H1 (cell line): ENCODE results near the gene TMPRSS9. TPM values are rescaled to one million over a fixed set of nuclear protein-coding genes. Genes with fewer than 3 reads are reported as not detected.

ENCODE experiments used
- BCL11A ChIP-seq, 2 experiments: IDR thresholded peaks; one replicate each; pipeline ENCODE4 v1.6.1; 2011; ENCODE audit warnings: low read depth in 2 of 2, low read length in 2 of 2, mild to moderate bottlenecking in 2 of 2
- JUN ChIP-seq: IDR thresholded peaks from 2 replicates; pipeline ENCODE4 v1.6.1; 2011; ENCODE audit warnings: low read depth, mild to moderate bottlenecking, improper control_type of control experiment, low read length
- RFX5 ChIP-seq: IDR thresholded peaks from 2 replicates; pipeline ENCODE4 v1.6.1; 2011; ENCODE audit warnings: low read depth, low read length, improper control_type of control experiment, borderline replicate concordance
- RXRA ChIP-seq: IDR thresholded peaks from 2 replicates; pipeline ENCODE4 v1.6.1; 2011; ENCODE audit warnings: low read depth, mild to moderate bottlenecking, low read length, moderate library complexity; ENCODE audit not compliant: insufficient read depth
- polyA plus RNA-seq, 7 experiments: library from polyadenylated mRNA; depleted of rRNA in 3 of 7; stranded (reverse) in 5 of 7; unstranded in 2 of 7; fragments of >200 nt in 5 of 7; fragments of 200-250 nt in 2 of 7; gene quantifications; 1 replicate in 5 of 7; 2 replicates in 1 of 7; 4 replicates in 1 of 7; pipeline versions ENCODE4 v1.2.1 to v1.2.3, GENCODE V29; 2011 to 2013; ENCODE audit warnings: missing spikeins in 2 of 7, mixed read lengths in 2 of 7
- total RNA-seq: library from RNA; stranded (reverse); fragmentation: NEBNext Ultra II Directional; extraction: Animal tissue kit (Norgen Biotek cat#: 25700); gene quantifications from 2 replicates; pipeline ENCODE4 v1.2.1, GENCODE V29; 2021

TMPRSS9 gene
- total and polyA plus RNA-seq, 2 of the 8 experiments (the other 6 are each of a cell fraction or from before 2014, with no cell fraction given) = 0.15 to 0.19 TPM

DNA sequence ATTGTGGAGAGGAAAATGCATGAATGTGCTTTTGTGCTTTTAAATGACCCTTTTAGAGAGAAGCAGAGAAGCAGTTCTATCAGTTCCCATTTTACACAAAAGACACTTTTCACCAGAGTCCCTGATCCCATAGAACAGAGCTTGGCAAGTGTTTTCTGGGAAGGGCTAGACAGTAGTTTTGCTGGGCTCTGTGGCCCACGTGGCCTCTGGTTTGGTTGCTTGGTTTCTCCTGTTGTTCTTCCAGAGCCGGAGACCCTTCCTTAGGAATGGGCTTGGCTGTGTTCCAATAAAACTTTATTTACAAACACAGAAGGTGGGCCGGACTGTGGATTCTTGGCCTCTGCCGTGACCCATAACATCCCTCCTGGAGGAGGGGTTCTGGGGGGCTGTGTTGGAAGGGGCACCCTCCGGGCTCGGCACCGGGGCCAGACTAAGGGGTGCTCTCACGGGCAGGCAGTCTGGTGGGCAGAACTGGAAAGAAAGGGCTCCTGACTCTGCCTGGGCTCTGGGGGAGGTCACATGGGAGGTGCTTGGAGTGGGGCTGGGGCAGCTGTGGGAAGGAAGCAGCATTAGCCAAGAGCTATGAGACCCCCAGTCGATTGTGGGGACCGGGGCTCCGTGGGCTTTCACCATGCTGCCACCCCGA is 28.3 kb upstream of the TMPRSS9 start (continued):
- no peak for TF ChIP-seq BCL11A (IDR thresholded peaks at IDR 0.05; ENCODE audit: low read depth in 2 of 2, low read length in 2 of 2)
- TF ChIP-seq RXRA = no peak
- no peak for TF ChIP-seq JUN
- TF ChIP-seq RFX5 = no peak
